Measurements from ENCODE around the gene GSTCD.

DNA sequence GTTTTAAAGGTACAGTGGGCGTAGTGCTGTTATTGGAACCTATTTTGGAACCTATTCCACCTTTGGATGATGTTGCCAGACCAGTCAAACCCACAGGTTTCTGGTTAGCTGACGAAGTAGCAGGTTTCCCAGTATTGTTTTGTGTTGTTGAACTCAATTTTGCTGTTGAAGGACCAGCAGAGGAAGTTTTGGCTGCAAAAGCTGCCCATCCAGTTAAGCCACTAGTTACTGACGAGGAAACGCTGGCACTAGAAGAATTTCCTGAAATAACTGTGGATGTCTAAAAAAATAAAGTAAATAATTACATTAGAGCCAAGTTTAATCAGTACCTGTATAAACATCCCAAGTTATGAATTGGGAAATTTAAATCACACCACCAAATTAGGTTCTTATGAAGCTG is 25.5 kb upstream of the GSTCD start:
- TF ChIP-seq, protein P1, sequence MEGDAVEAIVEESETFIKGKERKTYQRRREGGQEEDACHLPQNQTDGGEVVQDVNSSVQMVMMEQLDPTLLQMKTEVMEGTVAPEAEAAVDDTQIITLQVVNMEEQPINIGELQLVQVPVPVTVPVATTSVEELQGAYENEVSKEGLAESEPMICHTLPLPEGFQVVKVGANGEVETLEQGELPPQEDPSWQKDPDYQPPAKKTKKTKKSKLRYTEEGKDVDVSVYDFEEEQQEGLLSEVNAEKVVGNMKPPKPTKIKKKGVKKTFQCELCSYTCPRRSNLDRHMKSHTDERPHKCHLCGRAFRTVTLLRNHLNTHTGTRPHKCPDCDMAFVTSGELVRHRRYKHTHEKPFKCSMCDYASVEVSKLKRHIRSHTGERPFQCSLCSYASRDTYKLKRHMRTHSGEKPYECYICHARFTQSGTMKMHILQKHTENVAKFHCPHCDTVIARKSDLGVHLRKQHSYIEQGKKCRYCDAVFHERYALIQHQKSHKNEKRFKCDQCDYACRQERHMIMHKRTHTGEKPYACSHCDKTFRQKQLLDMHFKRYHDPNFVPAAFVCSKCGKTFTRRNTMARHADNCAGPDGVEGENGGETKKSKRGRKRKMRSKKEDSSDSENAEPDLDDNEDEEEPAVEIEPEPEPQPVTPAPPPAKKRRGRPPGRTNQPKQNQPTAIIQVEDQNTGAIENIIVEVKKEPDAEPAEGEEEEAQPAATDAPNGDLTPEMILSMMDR (conservative IDR thresholded peaks at IDR 0.05 in 1 of 2, IDR thresholded peaks at IDR 0.05 in 1 of 2; ENCODE audit: low read depth in 1 of 2, low read length in 2 of 2), result no peak
- no peak for TF ChIP-seq EZH2 (IDR thresholded peaks at IDR 0.05; ENCODE audit: low read length, missing control alignments)

Data from fibroblast of lung (primary cell).